NT2/D1 (cell line): ENCODE results near the gene C2orf42.

ENCODE experiments used
- SUZ12 ChIP-seq: IDR thresholded peaks from 2 replicates; pipeline ENCODE4 v1.6.1; 2011; ENCODE audit not compliant: insufficient read length, insufficient read depth; ENCODE audit errors: extremely low read depth
- YY1 ChIP-seq: IDR thresholded peaks from 2 replicates; pipeline ENCODE4 v1.6.1; 2011; ENCODE audit not compliant: insufficient read length, insufficient read depth
- ZNF274 ChIP-seq: IDR thresholded peaks from 2 replicates; pipeline ENCODE4 v1.6.1; 2011; ENCODE audit warnings: mild to moderate bottlenecking, low read depth, low read length

DNA sequence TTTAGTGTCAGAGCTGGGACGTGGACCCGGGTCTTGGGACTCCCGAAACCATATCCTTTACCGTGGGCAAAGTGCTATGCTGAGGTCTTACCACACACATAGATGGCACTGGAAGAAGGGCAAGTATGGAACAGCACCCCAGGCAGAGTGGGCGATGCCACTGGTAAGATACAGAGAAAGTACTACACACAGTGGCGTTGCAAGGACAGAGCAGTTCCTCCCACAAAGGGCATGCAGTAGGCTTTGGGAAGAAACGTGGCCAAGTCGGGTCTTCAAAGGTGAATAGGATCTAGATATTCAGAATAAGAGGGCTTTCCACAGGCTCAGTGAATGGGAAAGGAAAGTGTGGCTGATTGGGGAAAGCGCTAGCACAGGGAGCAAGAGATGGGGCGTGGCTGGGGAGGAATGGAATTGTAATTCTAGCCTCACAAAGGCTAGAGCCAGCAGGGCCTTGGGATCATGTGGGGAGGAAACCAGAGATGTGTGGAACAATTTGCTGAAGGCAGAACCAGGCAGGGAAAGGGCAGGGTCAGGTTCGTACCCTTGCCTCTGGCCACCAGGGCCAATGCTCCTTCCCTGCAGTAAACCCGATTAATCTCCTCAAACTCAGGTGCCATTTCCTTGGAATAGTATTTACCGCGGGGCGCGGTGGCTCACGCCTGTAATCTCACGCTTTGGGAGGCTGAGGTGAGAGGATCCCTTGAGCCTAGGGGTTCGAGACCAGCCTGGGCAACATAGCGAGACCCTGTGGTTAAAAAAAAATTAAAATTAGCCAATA is 67.6 kb downstream of the C2orf42 start:
- no peak for TF ChIP-seq YY1
- no peak for TF ChIP-seq ZNF274
- no peak for TF ChIP-seq SUZ12
